ENCODE measurements around the gene EFCAB8.

DNA sequence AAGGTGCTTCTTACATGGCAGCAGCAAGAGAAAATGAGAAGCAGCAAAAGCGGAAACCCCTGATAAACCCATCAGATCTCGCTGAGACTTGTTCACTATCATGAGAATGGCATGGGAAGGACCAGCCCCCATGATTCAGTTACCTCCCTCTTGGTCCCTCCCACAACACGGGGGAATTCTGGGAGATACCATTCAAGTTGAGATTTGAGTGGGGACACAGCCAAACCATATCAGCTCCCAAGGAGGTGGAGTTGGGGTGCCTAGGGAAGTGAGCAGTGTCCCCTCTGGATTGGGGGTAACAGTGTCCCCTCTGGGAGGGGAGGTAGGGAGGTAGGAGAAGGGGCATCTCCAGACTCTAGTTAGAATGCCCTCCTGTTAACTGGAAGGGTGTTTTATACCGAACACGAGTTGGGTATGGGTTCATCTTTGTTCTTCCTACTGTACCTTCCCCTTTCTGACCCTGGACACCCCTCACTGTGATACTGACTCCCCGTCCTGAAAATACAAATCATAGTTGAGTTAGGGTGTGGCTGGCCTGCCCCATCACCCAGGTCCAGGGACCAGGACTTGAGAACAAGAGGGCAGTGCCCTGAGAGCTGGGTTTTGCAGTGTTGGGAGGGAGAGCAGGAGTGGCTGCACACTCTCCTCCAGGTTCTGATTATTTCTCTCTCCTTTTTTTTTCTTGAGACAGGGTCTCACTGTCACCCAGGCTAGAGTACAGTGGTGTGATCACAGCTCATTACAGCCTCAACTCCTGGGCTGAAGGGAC, 62.0 kb downstream of the EFCAB8 start:
- no peak for TF ChIP-seq CTCF (IDR thresholded peaks at IDR 0.05)
- TF ChIP-seq POLR2A (IDR thresholded peaks at IDR 0.05), result no peak

Data from body of pancreas (tissue), 4 donors.